ENCODE data around the gene SYNGR3. TPM values are rescaled to one million over a fixed set of nuclear protein-coding genes. Genes with fewer than 3 reads are reported as not detected.

The SYNGR3 gene
- total RNA-seq, 1 experiment from 2014 or later: 11.9 TPM

DNA sequence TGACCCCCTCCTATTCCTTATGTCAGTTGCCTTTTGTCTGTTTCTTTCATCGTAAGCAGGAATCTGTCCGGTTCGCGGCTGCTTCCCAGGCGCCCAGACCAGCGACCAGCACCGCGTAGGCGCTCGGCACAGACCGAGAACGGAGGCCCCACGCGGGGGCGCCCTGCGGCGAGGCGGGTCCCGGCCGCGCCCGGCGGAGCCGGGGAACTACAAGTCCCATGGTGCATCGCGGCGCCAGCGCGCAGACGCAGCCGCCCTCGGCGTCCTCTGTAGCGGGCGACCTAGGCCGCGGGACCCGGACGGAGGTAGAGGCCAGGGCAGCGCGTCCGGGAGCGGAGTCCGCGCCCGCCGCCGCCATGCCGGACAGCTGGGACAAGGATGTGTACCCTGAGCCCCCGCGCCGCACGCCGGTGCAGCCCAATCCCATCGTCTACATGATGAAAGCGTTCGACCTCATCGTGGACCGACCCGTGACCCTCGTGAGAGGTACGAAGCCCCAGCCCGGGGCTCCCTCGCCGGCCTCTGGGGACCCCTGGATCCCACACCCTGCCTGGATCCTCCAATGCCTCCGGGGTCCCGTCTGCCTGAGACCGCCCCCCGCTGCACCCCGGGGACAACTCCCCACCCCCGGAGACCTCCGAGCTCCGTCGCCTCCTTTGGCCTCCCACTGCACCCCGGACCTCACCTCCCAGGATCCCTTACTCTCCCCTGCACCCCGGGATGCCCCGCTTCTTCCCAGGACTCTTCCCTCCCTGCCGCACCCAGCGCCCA is 30.3 kb upstream of the SYNGR3 start, which contains the start of gene NDUFB10:
TSS of gene NDUFB10 (plus strand) at position 270 of the 771 bp plus-strand sequence. CDS start at position 357, 87 bp downstream.
- H3K9ac ChIP-seq (ENCODE audit: extremely low read depth, insufficient read length, low read length): peak within 1 kb of the TSS; percentile 86

More for the DNA sequence above, 30.3 kb upstream of the SYNGR3 start, which contains the start of gene NDUFB10:
- Histone ChIP-seq H4K8ac (replicated peaks; ENCODE audit: insufficient read length, low read depth, low read length) (no peak within 1 kb of the TSS), H3K14ac (ENCODE audit: insufficient read depth, low read length) (peak within 1 kb of the TSS; percentile 86; the same call in 1 of the 2 replicates), H3K56ac (ENCODE audit: insufficient read length, low read depth, low read length) (no peak within 1 kb of the TSS), H3K18ac (ENCODE audit: insufficient read length, low read depth, low read length) (peak within 1 kb of the TSS; percentile 76), H3K4me1 (ENCODE audit: insufficient read depth, low read length) (no peaks in the 10 kb centered on the region), H3K79me2 (ENCODE audit: insufficient read depth, low read length) (peaks cover 11% of the 10 kb centered on the region), H4K91ac (ENCODE audit: insufficient read length, low read depth, low read length) (no peak within 1 kb of the TSS), H3K27ac (ENCODE audit: insufficient read length, low read depth, low read length) (no peak within 1 kb of the TSS), H4K20me1 (ENCODE audit: control insufficient read depth, insufficient read depth, insufficient read length) (no peaks in the 10 kb centered on the region), H3T11ph (ENCODE audit: low read length) (no peak within 1 kb of the TSS), H3K4ac (ENCODE audit: low read depth, low read length) (no peak within 1 kb of the TSS), H3K9me3 (ENCODE audit: control insufficient read depth, low read depth, low read length) (no peaks in the 10 kb centered on the region), H4K5ac (ENCODE audit: insufficient read length, low read depth, low read length) (no peak within 1 kb of the TSS), H3K4me2 (ENCODE audit: insufficient read depth, insufficient read length, low read length) (peak within 1 kb of the TSS; percentile 79), H2BK15ac (ENCODE audit: low read depth, low read length) (no peak within 1 kb of the TSS), H2AK5ac (ENCODE audit: insufficient read length, low read length) (no peak within 1 kb of the TSS), H2AFZ (ENCODE audit: low read length) (peak within 1 kb of the TSS; percentile 66), H2BK120ac (ENCODE audit: low read depth, low read length, poor library complexity, severe bottlenecking) (no peak within 1 kb of the TSS), H2BK20ac (ENCODE audit: low read depth, low read length, poor library complexity, severe bottlenecking) (no peak within 1 kb of the TSS), H3K79me1 (ENCODE audit: insufficient read depth, low read depth, low read length, poor library complexity, severe bottlenecking) (no peaks in the 10 kb centered on the region), H3K23me2 (ENCODE audit: insufficient read length, low read depth, low read length, poor library complexity, severe bottlenecking) (peaks cover 17% of the 10 kb centered on the region), H2BK5ac (ENCODE audit: insufficient read length, low read length) (no peak within 1 kb of the TSS), H3K23ac (ENCODE audit: insufficient read length, low read depth, low read length) (no peak within 1 kb of the TSS), H2BK12ac (ENCODE audit: insufficient read length, low read depth, low read length) (no peak within 1 kb of the TSS), H3K27me3 (ENCODE audit: insufficient read depth, low read length) (no peaks in the 10 kb centered on the region)
- TF ChIP-seq, protein P1, sequence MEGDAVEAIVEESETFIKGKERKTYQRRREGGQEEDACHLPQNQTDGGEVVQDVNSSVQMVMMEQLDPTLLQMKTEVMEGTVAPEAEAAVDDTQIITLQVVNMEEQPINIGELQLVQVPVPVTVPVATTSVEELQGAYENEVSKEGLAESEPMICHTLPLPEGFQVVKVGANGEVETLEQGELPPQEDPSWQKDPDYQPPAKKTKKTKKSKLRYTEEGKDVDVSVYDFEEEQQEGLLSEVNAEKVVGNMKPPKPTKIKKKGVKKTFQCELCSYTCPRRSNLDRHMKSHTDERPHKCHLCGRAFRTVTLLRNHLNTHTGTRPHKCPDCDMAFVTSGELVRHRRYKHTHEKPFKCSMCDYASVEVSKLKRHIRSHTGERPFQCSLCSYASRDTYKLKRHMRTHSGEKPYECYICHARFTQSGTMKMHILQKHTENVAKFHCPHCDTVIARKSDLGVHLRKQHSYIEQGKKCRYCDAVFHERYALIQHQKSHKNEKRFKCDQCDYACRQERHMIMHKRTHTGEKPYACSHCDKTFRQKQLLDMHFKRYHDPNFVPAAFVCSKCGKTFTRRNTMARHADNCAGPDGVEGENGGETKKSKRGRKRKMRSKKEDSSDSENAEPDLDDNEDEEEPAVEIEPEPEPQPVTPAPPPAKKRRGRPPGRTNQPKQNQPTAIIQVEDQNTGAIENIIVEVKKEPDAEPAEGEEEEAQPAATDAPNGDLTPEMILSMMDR (conservative IDR thresholded peaks at IDR 0.05): peak; percentile 42; the same call in 2 of the 3 replicates
- no CpG with 5 or more reads among the region's 79 CpGs for WGBS (ENCODE audit: extremely low coverage, insufficient read length, low lambda C conversion rate)
- Mint-ChIP-seq H3K36me3 (ENCODE audit: insufficient read depth in 1 of 3, low read depth in 3 of 3) (peaks cover 27 to 37% (median 33%) of the 10 kb centered on the region in 3 experiments), H3K4me1 (peaks cover 25 to 42% of the 10 kb centered on the region in 2 experiments), H3K9me3 (peaks cover 0 to 3% of the 10 kb centered on the region in 2 experiments; a peak in 1 of 5 replicates), H3K4me3 (peak within 1 kb of the TSS; percentile 91 to 96), H3K27me3 (ENCODE audit: low read depth) (peaks cover 25% of the 10 kb centered on the region), H3K27ac (peak within 1 kb of the TSS; percentile 94 to 97 (median 96))
- DNase-seq: peak; percentile 88
